ENCODE results near the gene ARHGAP30. TPM values are rescaled to one million over a fixed set of nuclear protein-coding genes. Genes with fewer than 3 reads are reported as not detected.
"Not testable (repeated sequence)": the region's sequence is repeated elsewhere in the genome, so short reads cannot be mapped to it uniquely, and the experiment has no call there.

ARHGAP30 gene, protein sequence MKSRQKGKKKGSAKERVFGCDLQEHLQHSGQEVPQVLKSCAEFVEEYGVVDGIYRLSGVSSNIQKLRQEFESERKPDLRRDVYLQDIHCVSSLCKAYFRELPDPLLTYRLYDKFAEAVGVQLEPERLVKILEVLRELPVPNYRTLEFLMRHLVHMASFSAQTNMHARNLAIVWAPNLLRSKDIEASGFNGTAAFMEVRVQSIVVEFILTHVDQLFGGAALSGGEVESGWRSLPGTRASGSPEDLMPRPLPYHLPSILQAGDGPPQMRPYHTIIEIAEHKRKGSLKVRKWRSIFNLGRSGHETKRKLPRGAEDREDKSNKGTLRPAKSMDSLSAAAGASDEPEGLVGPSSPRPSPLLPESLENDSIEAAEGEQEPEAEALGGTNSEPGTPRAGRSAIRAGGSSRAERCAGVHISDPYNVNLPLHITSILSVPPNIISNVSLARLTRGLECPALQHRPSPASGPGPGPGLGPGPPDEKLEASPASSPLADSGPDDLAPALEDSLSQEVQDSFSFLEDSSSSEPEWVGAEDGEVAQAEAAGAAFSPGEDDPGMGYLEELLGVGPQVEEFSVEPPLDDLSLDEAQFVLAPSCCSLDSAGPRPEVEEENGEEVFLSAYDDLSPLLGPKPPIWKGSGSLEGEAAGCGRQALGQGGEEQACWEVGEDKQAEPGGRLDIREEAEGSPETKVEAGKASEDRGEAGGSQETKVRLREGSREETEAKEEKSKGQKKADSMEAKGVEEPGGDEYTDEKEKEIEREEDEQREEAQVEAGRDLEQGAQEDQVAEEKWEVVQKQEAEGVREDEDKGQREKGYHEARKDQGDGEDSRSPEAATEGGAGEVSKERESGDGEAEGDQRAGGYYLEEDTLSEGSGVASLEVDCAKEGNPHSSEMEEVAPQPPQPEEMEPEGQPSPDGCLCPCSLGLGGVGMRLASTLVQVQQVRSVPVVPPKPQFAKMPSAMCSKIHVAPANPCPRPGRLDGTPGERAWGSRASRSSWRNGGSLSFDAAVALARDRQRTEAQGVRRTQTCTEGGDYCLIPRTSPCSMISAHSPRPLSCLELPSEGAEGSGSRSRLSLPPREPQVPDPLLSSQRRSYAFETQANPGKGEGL
- 36.5 and 59.6 TPM in 2 replicates for total RNA-seq (2014; rRNA removed; shearing (Covaris generic); ENCODE audit: low replicate concordance)

DNA sequence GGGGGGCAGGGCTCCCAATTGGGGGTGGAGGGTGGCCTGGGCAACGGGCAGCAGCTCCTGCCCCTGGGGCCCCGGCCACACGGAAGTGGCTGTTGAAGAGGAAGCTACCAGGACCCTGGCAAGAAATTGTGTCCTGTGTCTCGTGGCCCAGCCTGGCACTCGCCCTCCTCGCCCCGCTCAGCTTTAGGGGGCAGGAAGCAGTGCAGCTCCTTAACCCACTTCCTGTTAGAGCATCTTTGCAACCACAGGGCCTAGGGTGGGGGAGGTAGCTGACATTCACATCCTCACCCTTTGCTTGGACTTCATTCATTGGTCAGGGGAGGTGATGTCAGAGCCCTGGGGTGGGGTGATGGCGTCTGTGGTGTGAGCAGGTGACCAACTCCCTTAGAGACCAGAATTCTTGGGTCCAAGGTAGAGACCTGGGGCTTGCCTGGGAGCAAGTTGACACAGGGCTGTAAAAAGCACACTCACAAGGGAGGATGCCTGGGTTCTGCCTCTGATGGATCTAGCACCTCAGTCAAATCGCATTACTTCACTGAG is at the start of gene ARHGAP30:
TSS of gene ARHGAP30 (minus strand) at position 161 of the 540 bp plus-strand sequence. CDS start 267 bp downstream, outside the sequence.
- Histone ChIP-seq H2AFZ (ENCODE audit: low read length) (peak within 1 kb of the TSS; percentile 87; the same call in 1 of the 2 replicates), H3K4me3 (ENCODE audit: low read length) (peak within 1 kb of the TSS; percentile 97), H3K79me2 (ENCODE audit: low read length) (peaks cover 48% of the 10 kb centered on the region), H4K20me1 (ENCODE audit: insufficient read depth, low read depth, low read length) (no peaks in the 10 kb centered on the region; the same call in 1 of the 2 replicates), H3K9me2 (replicated peaks; ENCODE audit: insufficient read depth, low read length) (no peaks in the 10 kb centered on the region), H3K27me3 (ENCODE audit: low read length) (no peaks in the 10 kb centered on the region), H3K36me3 (ENCODE audit: insufficient read depth, low read length) (peaks cover 6% of the 10 kb centered on the region; the same call in 1 of the 2 replicates), H3K9ac (ENCODE audit: low read length) (peak within 1 kb of the TSS; percentile 99), H3K9me3 (ENCODE audit: low read length) (no peaks in the 10 kb centered on the region), H3K4me2 (ENCODE audit: low read depth, low read length, poor library complexity, severe bottlenecking) (peak within 1 kb of the TSS; percentile 98), H3K4me1 (ENCODE audit: low read length) (peaks cover 30% of the 10 kb centered on the region), H3K27ac (ENCODE audit: low read length) (peak within 1 kb of the TSS; percentile 94)
- DNase-seq: peak; percentile 96

DNA sequence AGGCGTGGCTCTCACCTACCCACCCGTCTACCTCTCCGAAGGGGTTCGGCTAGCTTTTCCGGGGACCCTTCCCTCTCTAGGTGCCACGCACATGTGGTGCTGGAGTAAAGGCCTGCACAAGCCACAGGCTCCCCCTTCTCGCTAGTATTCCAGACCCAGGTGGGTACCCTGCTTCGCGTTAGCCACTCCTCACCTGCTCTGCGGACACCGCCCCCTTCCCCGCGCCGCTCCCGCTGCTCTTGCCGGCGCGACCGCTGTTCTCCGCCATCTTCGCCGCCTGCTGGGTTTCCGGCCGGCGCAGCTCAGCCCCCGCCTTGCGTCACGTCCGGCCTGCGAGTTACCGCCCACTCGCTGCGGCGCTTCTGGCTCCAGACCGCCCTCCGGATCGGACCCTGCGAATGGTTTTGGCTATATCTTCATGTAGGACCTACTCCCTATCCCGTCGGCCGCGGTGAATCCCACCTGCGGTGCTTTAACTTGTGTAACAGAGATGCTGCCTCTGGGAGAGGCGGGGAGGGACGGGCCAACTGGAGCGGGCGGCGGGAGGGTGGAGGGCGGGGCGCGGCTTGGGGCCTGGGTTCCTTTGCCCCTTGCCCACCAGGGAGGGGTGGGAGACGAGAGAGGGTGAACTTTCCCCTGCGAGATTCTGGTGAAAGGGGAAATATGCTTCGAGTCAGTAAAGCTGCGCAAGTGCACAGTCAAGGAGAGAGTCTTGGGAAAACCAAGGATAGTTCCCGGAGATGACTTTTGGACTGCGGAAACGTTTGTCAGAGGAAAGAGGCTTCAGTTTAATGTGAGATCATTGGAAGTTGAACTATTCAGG is 48.3 kb upstream of the ARHGAP30 start, which contains the start of the genes NIT1 and PFDN2:
TSS of gene NIT1 (plus strand) at position 347 of the 823 bp plus-strand sequence. CDS start at position 419, 72 bp downstream.
TSS of gene PFDN2 (minus strand) at position 279 of the 823 bp plus-strand sequence. CDS start at position 268, 11 bp downstream.
- no peaks in the 10 kb centered on the region for H3K27me3 ChIP-seq (ENCODE audit: low read length)
- no peaks in the 10 kb centered on the region for H3K9me2 ChIP-seq (replicated peaks; ENCODE audit: insufficient read depth, low read length)
- H3K27ac ChIP-seq (ENCODE audit: low read length): peak within 1 kb of the TSS; percentile 67
- DNase-seq: peak; percentile 95
- peak within 1 kb of the TSS; percentile 98 for H3K4me3 ChIP-seq (ENCODE audit: low read length)
- peaks cover 73% of the 10 kb centered on the region for H3K79me2 ChIP-seq (ENCODE audit: low read length)
- peak within 1 kb of the TSS; percentile 81 for H3K4me2 ChIP-seq (ENCODE audit: low read depth, low read length, poor library complexity, severe bottlenecking)
- H3K4me1 ChIP-seq (ENCODE audit: low read length): peaks cover 64% of the 10 kb centered on the region
- H2AFZ ChIP-seq (ENCODE audit: low read length): peak within 1 kb of the TSS; percentile 70
- peaks cover 8% of the 10 kb centered on the region; the same call in 1 of the 2 replicates for H4K20me1 ChIP-seq (ENCODE audit: insufficient read depth, low read depth, low read length)
- H3K9ac ChIP-seq (ENCODE audit: low read length): peak within 1 kb of the TSS; percentile 97
- H3K36me3 ChIP-seq (ENCODE audit: insufficient read depth, low read length): peaks cover 32% of the 10 kb centered on the region; the same call in 1 of the 2 replicates
- no peaks in the 10 kb centered on the region for H3K9me3 ChIP-seq (ENCODE audit: low read length)

DNA sequence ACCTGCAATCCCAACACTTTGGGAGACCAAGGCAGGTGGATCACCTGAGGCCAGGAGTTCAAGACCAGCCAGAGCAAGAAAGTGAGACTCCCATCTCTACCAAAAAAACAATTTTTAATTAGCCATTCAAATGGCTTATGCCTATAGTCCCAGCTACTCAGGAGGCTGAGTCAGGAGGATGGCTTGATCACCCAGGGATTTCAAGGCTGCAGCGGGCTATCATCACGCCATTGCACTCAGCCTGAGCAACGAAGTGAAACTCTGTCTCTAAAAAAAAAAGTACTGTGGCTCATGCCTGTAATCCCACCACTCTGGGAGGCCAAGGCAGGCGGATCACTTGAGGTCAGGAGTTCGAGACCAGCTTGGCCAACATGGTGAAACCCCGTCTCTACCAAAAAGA is 46.3 kb upstream of the ARHGAP30 start:
- H3K27ac ChIP-seq (ENCODE audit: low read length); H2AFZ ChIP-seq (ENCODE audit: low read length); H3K9me3 ChIP-seq (ENCODE audit: low read length); H3K9me2 ChIP-seq (replicated peaks; ENCODE audit: insufficient read depth, low read length); H3K4me3 ChIP-seq (ENCODE audit: low read length); H3K27me3 ChIP-seq (ENCODE audit: low read length); DNase-seq; H3K9ac ChIP-seq (ENCODE audit: low read length): not testable (repeated sequence)
- Histone ChIP-seq H3K4me2 (ENCODE audit: low read depth, low read length, poor library complexity, severe bottlenecking) (peak overlapping the region; percentile 81), H4K20me1 (ENCODE audit: insufficient read depth, low read depth, low read length) (peaks cover 20% of the 10 kb centered on the region), H3K36me3 (ENCODE audit: insufficient read depth, low read length) (peaks cover 27% of the 10 kb centered on the region; the same call in 1 of the 2 replicates), H3K4me1 (ENCODE audit: low read length) (peaks cover 71% of the 10 kb centered on the region), H3K79me2 (ENCODE audit: low read length) (peaks cover 89% of the 10 kb centered on the region)

DNA sequence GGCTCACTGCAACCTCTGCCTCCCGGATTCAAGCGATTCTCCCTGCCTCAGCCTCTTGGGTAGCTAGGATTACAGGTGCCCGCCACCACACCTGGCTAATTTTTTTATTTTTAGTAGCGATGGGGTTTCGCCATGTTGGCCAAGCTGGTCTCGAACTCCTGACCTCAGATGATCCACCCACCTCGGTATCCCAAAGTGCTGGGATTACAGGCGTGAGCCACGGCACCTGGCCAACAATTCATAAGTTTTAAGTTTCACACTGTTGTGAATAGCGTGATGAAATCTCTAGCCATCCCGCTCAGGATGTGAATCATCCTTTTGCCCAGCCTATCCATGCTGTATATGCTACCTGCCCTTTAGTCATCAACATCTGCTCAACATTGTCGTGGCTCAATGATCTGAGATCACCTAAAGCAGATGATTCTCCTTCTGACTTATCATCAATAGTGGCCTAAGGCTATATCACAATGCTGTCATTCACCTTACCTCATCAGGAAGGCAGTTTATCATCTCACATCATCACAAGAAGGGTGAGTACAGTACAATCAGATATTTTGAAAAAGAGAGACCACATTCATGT is 45.5 kb upstream of the ARHGAP30 start:
- Histone ChIP-seq H3K27ac (ENCODE audit: low read length) (no peak overlapping the region), H3K9ac (ENCODE audit: low read length) (no peak overlapping the region), H3K4me3 (ENCODE audit: low read length) (no peak overlapping the region), H3K9me2 (replicated peaks; ENCODE audit: insufficient read depth, low read length) (no peaks in the 10 kb centered on the region), H3K4me2 (ENCODE audit: low read depth, low read length, poor library complexity, severe bottlenecking) (peak overlapping the region; percentile 81), H2AFZ (ENCODE audit: low read length) (no peak overlapping the region), H3K36me3 (ENCODE audit: insufficient read depth, low read length) (peaks cover 25% of the 10 kb centered on the region; the same call in 1 of the 2 replicates), H3K4me1 (ENCODE audit: low read length) (peaks cover 69% of the 10 kb centered on the region), H3K79me2 (ENCODE audit: low read length) (peaks cover 94% of the 10 kb centered on the region), H4K20me1 (ENCODE audit: insufficient read depth, low read depth, low read length) (peaks cover 20% of the 10 kb centered on the region), H3K27me3 (ENCODE audit: low read length) (no peaks in the 10 kb centered on the region), H3K9me3 (ENCODE audit: low read length) (no peaks in the 10 kb centered on the region)
- no peak for DNase-seq

DNA sequence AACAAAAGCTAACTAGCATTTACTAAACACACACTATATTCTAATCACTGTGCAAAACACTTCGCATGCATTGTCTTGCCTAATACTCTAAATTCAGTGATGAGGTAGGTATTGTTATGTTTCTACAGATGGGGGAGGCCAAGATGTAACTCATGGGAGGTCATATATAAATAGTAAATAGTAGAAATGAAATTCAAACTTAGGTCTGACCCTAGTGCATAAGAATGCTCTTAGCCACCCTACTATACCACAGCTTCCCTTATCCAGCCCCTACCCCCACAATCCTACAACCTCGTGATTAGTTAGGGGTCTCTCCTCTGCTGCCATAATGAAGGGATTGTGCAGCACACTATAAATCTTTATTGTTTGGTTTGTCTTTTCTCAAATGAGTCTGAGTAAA is 44.9 kb upstream of the ARHGAP30 start:
- no peak overlapping the region for H3K4me3 ChIP-seq (ENCODE audit: low read length)
- peaks cover 20% of the 10 kb centered on the region for H4K20me1 ChIP-seq (ENCODE audit: insufficient read depth, low read depth, low read length)
- H3K4me2 ChIP-seq (ENCODE audit: low read depth, low read length, poor library complexity, severe bottlenecking): peak overlapping the region; percentile 6
- H3K27ac ChIP-seq (ENCODE audit: low read length): no peak overlapping the region
- peaks cover 22% of the 10 kb centered on the region; the same call in 1 of the 2 replicates for H3K36me3 ChIP-seq (ENCODE audit: insufficient read depth, low read length)
- H2AFZ ChIP-seq (ENCODE audit: low read length): no peak overlapping the region
- no peak overlapping the region for H3K9ac ChIP-seq (ENCODE audit: low read length)
- no peaks in the 10 kb centered on the region for H3K27me3 ChIP-seq (ENCODE audit: low read length)
- H3K9me3 ChIP-seq (ENCODE audit: low read length): no peaks in the 10 kb centered on the region
- DNase-seq: no peak
- no peaks in the 10 kb centered on the region for H3K9me2 ChIP-seq (replicated peaks; ENCODE audit: insufficient read depth, low read length)
- peaks cover 62% of the 10 kb centered on the region for H3K4me1 ChIP-seq (ENCODE audit: low read length)
- H3K79me2 ChIP-seq (ENCODE audit: low read length): peaks cover 98% of the 10 kb centered on the region

DNA sequence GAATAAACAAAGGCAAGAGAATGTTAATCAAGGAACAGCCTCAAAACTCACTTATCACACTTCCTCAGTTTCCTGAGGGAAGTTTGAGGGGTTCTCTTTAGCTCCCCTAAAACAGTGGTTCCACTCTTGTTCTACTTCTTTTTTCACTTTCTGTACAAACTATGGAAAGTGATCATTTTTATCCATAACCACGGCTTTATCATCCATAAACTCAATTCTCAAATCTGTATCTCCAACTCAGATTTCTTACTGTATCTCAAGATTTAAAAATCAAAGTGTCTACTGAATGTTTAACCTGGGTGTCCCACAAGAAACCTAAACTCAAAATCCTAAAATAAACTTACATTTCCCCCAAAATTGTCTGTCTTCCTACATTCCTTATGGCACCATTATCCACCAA is 44.2 kb upstream of the ARHGAP30 start:
- Histone ChIP-seq H4K20me1 (ENCODE audit: insufficient read depth, low read depth, low read length) (peaks cover 20% of the 10 kb centered on the region), H3K27ac (ENCODE audit: low read length) (no peak overlapping the region), H3K36me3 (ENCODE audit: insufficient read depth, low read length) (peaks cover 26% of the 10 kb centered on the region), H3K4me2 (ENCODE audit: low read depth, low read length, poor library complexity, severe bottlenecking) (peak overlapping the region; percentile 6), H3K4me1 (ENCODE audit: low read length) (peaks cover 56% of the 10 kb centered on the region), H2AFZ (ENCODE audit: low read length) (no peak overlapping the region), H3K27me3 (ENCODE audit: low read length) (no peaks in the 10 kb centered on the region), H3K9me3 (ENCODE audit: low read length) (no peaks in the 10 kb centered on the region), H3K9me2 (replicated peaks; ENCODE audit: insufficient read depth, low read length) (no peaks in the 10 kb centered on the region), H3K79me2 (ENCODE audit: low read length) (peaks cover 100% of the 10 kb centered on the region), H3K4me3 (ENCODE audit: low read length) (no peak overlapping the region), H3K9ac (ENCODE audit: low read length) (no peak overlapping the region)
- no peak for DNase-seq

DNA sequence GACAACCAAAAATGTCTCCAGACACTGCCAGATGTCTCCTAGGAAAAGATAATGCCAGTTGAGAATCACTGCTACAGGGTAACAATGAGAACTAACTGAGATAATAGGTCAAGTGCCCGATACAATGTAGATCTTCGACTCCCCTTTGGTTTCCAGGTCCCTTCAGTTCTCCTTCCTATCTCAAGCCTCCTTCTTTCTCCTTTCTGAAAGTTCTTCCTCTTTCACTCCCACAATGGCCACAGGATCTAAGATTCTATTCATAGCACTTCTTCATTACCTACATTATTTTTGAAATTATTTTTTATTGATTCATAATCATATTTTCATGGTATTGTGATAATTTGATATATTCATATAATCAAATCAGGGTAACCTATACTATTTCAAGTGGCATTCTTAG is 41.8 kb upstream of the ARHGAP30 start:
- peaks cover 97% of the 10 kb centered on the region for H3K79me2 ChIP-seq (ENCODE audit: low read length)
- H3K4me3 ChIP-seq (ENCODE audit: low read length): no peak overlapping the region
- peaks cover 20% of the 10 kb centered on the region for H4K20me1 ChIP-seq (ENCODE audit: insufficient read depth, low read depth, low read length)
- no peaks in the 10 kb centered on the region for H3K9me3 ChIP-seq (ENCODE audit: low read length)
- no peak overlapping the region for H3K4me2 ChIP-seq (ENCODE audit: low read depth, low read length, poor library complexity, severe bottlenecking)
- peaks cover 35% of the 10 kb centered on the region for H3K36me3 ChIP-seq (ENCODE audit: insufficient read depth, low read length)
- no peak overlapping the region for H2AFZ ChIP-seq (ENCODE audit: low read length)
- no peak overlapping the region for H3K27ac ChIP-seq (ENCODE audit: low read length)
- no peak for DNase-seq
- H3K9ac ChIP-seq (ENCODE audit: low read length): no peak overlapping the region
- peaks cover 46% of the 10 kb centered on the region for H3K4me1 ChIP-seq (ENCODE audit: low read length)
- H3K27me3 ChIP-seq (ENCODE audit: low read length): no peaks in the 10 kb centered on the region
- no peaks in the 10 kb centered on the region for H3K9me2 ChIP-seq (replicated peaks; ENCODE audit: insufficient read depth, low read length)
